A673 (cell line): ENCODE results near the gene GRID1.

Experiments used
- CTCF ChIP-seq: fragments of 300-800, 200-600 bp; sonication (generic); conservative IDR thresholded peaks from 2 replicates; pipeline ENCODE4 v1.5.1; 2017; ENCODE audit warnings: low read depth, mild to moderate bottlenecking, antibody characterized with exemption, low read length, moderate library complexity, mixed read lengths
- EZH2 ChIP-seq: fragments of 200-600 bp; sonication (generic); IDR thresholded peaks from 2 replicates; pipeline ENCODE4 v1.6.1; 2017; ENCODE audit warnings: borderline replicate concordance, low read depth, mild to moderate bottlenecking, mixed read lengths, antibody characterized with exemption, low read length; ENCODE audit not compliant: poor library complexity, severe bottlenecking

- TF ChIP-seq CTCF = no peak
- TF ChIP-seq EZH2 = no peak
Measured at GRCh38 chr10:86263907-86264306, 102.7 kb downstream of the GRID1 start.
